ENCODE measurements around the gene DUSP7.

The DUSP7 gene

GRCh38 chr3:52055537-52056351 is 627 bp downstream of the DUSP7 start (continued):
- TF ChIP-seq SCRT2 (tag by site-specific recombination; IDR thresholded peaks at IDR 0.05) (no peak), ZNF132 (tag by site-specific recombination; IDR thresholded peaks at IDR 0.05; ENCODE audit: borderline replicate concordance) (no peak), ZNF843 (tag by site-specific recombination; IDR thresholded peaks at IDR 0.05) (no peak), ZNF211 (tag by site-specific recombination; IDR thresholded peaks at IDR 0.05; ENCODE audit: low read depth) (no peak), PBX3 (CRISPR knock-in tag; IDR thresholded peaks at IDR 0.05) (peak; percentile 69; the same call in 1 of the 2 replicates), KLF16 (tag by site-specific recombination; IDR thresholded peaks at IDR 0.05) (no peak), ZNF335 (tag by site-specific recombination; conservative IDR thresholded peaks at IDR 0.05) (peak; percentile 47), ZNF302 (tag by site-specific recombination; IDR thresholded peaks at IDR 0.05; ENCODE audit: low read depth) (no peak), ZNF830 (tag by site-specific recombination; IDR thresholded peaks at IDR 0.05; ENCODE audit: low read depth) (no peak), ZNF518A (tag by site-specific recombination; conservative IDR thresholded peaks at IDR 0.05; ENCODE audit: low read depth) (no peak), ZSCAN4 (tag by site-specific recombination; IDR thresholded peaks at IDR 0.05) (no peak), ZNF18 (tag by site-specific recombination; IDR thresholded peaks at IDR 0.05) (no peak), ZNF146 (tag by site-specific recombination; IDR thresholded peaks at IDR 0.05) (no peak), YY2 (tag by site-specific recombination; IDR thresholded peaks at IDR 0.05) (no peak), PRDM10 (tag by site-specific recombination; IDR thresholded peaks at IDR 0.05) (no peak), RBAK (tag by site-specific recombination; IDR thresholded peaks at IDR 0.05) (no peak), ZSCAN18 (tag by site-specific recombination; IDR thresholded peaks at IDR 0.05) (no peak), ZNF677 (tag by site-specific recombination; IDR thresholded peaks at IDR 0.05) (no peak), ZNF426 (tag by site-specific recombination; IDR thresholded peaks at IDR 0.05) (no peak), ZNF555 (tag by site-specific recombination; conservative IDR thresholded peaks at IDR 0.05) (no peak), ZNF394 (tag by site-specific recombination; IDR thresholded peaks at IDR 0.05; ENCODE audit: borderline replicate concordance) (peak; percentile 22; the same call in 1 of the 2 replicates), ZFHX2 (tag by site-specific recombination; conservative IDR thresholded peaks at IDR 0.05) (peak; percentile 26; the same call in 1 of the 2 replicates), ZXDB (tag by site-specific recombination; IDR thresholded peaks at IDR 0.05) (0 out of 2 replicates have a peak, but pooled peaks have one; percentile 35), ZNF560 (tag by site-specific recombination; IDR thresholded peaks at IDR 0.05; ENCODE audit: borderline replicate concordance) (no peak)

Data from HEK293 (cell line).